ENCODE measurements around the gene STK38.

The STK38 gene

GRCh38 chr6:36524871-36525270 lies 22.4 kb downstream of the STK38 start:
- in situ Hi-C loops (cut with MboI; ENCODE audit: low sequenced_read_pairs): no loop called here

GRCh38 chr6:36523936-36524499 lies 23.3 kb downstream of the STK38 start:
- in situ Hi-C loops (cut with MboI; ENCODE audit: low sequenced_read_pairs): no loop called here

GRCh38 chr6:36523451-36523850 lies 23.8 kb downstream of the STK38 start:
- in situ Hi-C loops (cut with MboI; ENCODE audit: low sequenced_read_pairs): no loop called here

GRCh38 chr6:36519352-36519751 lies 27.9 kb downstream of the STK38 start:
- in situ Hi-C loops (cut with MboI; ENCODE audit: low sequenced_read_pairs): no loop called here

- in situ Hi-C loops (cut with MboI; ENCODE audit: low sequenced_read_pairs): no loop called here
Observed at GRCh38 chr6:36517408-36517807, 29.9 kb downstream of the STK38 start.

GRCh38 chr6:36516988-36517387 lies 30.3 kb downstream of the STK38 start:
- in situ Hi-C loops (cut with MboI; ENCODE audit: low sequenced_read_pairs): no loop called here

- in situ Hi-C loops (cut with MboI; ENCODE audit: low sequenced_read_pairs): no loop called here
Observed at GRCh38 chr6:36516559-36516958, 30.7 kb downstream of the STK38 start.

GRCh38 chr6:36515844-36516243 lies 31.4 kb downstream of the STK38 start:
- in situ Hi-C loops (cut with MboI; ENCODE audit: low sequenced_read_pairs): no loop called here

GRCh38 chr6:36514554-36515456 lies 32.5 kb downstream of the STK38 start:
- in situ Hi-C loops (cut with MboI; ENCODE audit: low sequenced_read_pairs): no loop called here

GRCh38 chr6:36510365-36510764 lies 36.9 kb downstream of the STK38 start:
- in situ Hi-C loops (cut with MboI; ENCODE audit: low sequenced_read_pairs): no loop called here

- in situ Hi-C loops (cut with MboI; ENCODE audit: low sequenced_read_pairs): no loop called here
Observed at GRCh38 chr6:36508532-36508931, 38.7 kb downstream of the STK38 start.

- in situ Hi-C loops (cut with MboI; ENCODE audit: low sequenced_read_pairs): no loop called here
Observed at GRCh38 chr6:36506611-36507010, 40.7 kb downstream of the STK38 start.

GRCh38 chr6:36505744-36506534 lies 41.3 kb downstream of the STK38 start:
- in situ Hi-C loops (cut with MboI; ENCODE audit: low sequenced_read_pairs): no loop called here

GRCh38 chr6:36504982-36505381 lies 42.3 kb downstream of the STK38 start:
- in situ Hi-C loops (cut with MboI; ENCODE audit: low sequenced_read_pairs): no loop called here

- in situ Hi-C loops (cut with MboI; ENCODE audit: low sequenced_read_pairs): no loop called here
Observed at GRCh38 chr6:36504181-36504580, 43.1 kb downstream of the STK38 start.

GRCh38 chr6:36501686-36502085 lies 45.6 kb downstream of the STK38 start:
- in situ Hi-C loops (cut with MboI; ENCODE audit: low sequenced_read_pairs): no loop called here

GRCh38 chr6:36499918-36500317 lies 47.4 kb downstream of the STK38 start:
- in situ Hi-C loops (cut with MboI; ENCODE audit: low sequenced_read_pairs): no loop called here

GRCh38 chr6:36495086-36495485 lies 52.2 kb downstream of the STK38 start:
- in situ Hi-C loops (cut with MboI; ENCODE audit: low sequenced_read_pairs): no loop called here

GRCh38 chr6:36493859-36494258 lies 53.4 kb downstream of the STK38 start:
- in situ Hi-C loops (cut with MboI; ENCODE audit: low sequenced_read_pairs): no loop called here

GRCh38 chr6:36493319-36493718 lies 54.0 kb downstream of the STK38 start:
- in situ Hi-C loops (cut with MboI; ENCODE audit: low sequenced_read_pairs): no loop called here

GRCh38 chr6:36492621-36493020 lies 54.7 kb downstream of the STK38 start:
- in situ Hi-C loops (cut with MboI; ENCODE audit: low sequenced_read_pairs): no loop called here

- in situ Hi-C loops (cut with MboI; ENCODE audit: low sequenced_read_pairs): no loop called here
Observed at GRCh38 chr6:36492092-36492491, 55.2 kb downstream of the STK38 start.

Data from HL-60/S4 treated with phorbol 12-myristate 13-acetate at 8.2 ng/mL for 4 days and 3 days (cell line).